Pancreas (tissue), 10 donors: Measurements from ENCODE around the gene SLC29A1. TPM values are rescaled to one million over a fixed set of nuclear protein-coding genes. Genes with fewer than 3 reads are reported as not detected.

Experiments used
- ATAC-seq, 4 donors: fragments of 200-7000 bp; cut with Tn5 transposase; one replicate each; pipeline versions ENCODE4 v1.8.0 to v1.9.1; 2020; ENCODE audit warnings: mild to moderate bottlenecking in 4 of 4, moderate library complexity in 4 of 4
- DNase-seq, 6 donors: peaks; one replicate each; pipeline ENCODE4 v3.0.0-alpha.2; 2020
- FAIRE-seq: peaks from 2 replicates; lab custom pipeline; 2012; peaks lifted over from hg19 to GRCh38; lab: Jason Lieb, UNC
- H3K27ac ChIP-seq, 4 donors: fragments of 200-600 bp; sonication (generic); 1 replicate in 3 of 4; 2 replicates in 1 of 4; pipeline versions ENCODE4 v1.5.0 to v1.8.0; 2020
- H3K27me3 ChIP-seq, 4 donors: fragments of 200-600 bp; one replicate each; pipeline ENCODE4 v1.8.0; 2021
- H3K36me3 ChIP-seq, 3 donors: fragments of 200-600 bp; sonication (generic) in 1 of 3; one replicate each; pipeline versions ENCODE4 v1.5.0 to v1.8.0; 2020 to 2021
- H3K4me1 ChIP-seq, 3 donors: fragments of 200-600 bp; one replicate each; pipeline ENCODE4 v1.8.0; 2021
- H3K4me3 ChIP-seq, 4 donors: fragments of 200-600 bp; sonication (generic) in 2 of 4; one replicate each; pipeline versions ENCODE4 v1.5.0 to v1.8.0; 2020 to 2021
- H3K9me3 ChIP-seq, 4 donors: fragments of 200-600 bp; one replicate each; pipeline ENCODE4 v1.8.0; 2021
- CTCF ChIP-seq, 4 donors: fragments of 200-600 bp; sonication (generic) in 3 of 4; IDR thresholded peaks; one replicate each; pipeline versions ENCODE4 v1.5.0 to v1.8.0; 2021; ENCODE audit warnings: antibody characterized with exemption in 4 of 4
- WGBS, 2 donors: extraction: QIAGEN DNeasy Blood & Tissue Kit; methylation state at CpG; one replicate each; pipeline ENCODE4 v1.1.7; 2013; 5-methylcytosine and 5-hydroxymethylcytosine counted together
- intact Hi-C, 3 donors: fragments of 100-400 bp; cut with DNase I; formaldehyde crosslinking; loops; one replicate each; pipeline versions ENCODE4 v1.11.1 to v1.14.2; 2022
- polyA plus RNA-seq, 2 donors: library from polyadenylated mRNA; stranded (reverse); fragments of 200-250 nt; gene quantifications; one replicate each; pipeline ENCODE4 v1.2.3, GENCODE V29; 2013
- total RNA-seq, 6 donors: library from RNA; stranded (reverse); fragmentation: NEBNext Ultra II Directional in 4 of 6; extraction: Animal tissue kit (Norgen Biotek cat#: 25700) in 4 of 6; gene quantifications; one replicate each; pipeline versions ENCODE4 v1.2.1 to v1.2.4, GENCODE V29; 2021 to 2023
- donor health status: healthy with polysubstance abuse.
- donor health status: DM: no; HTN: no; CAD: no; lungs with moderate emphysema.
- donor health status: DM: no; HTN: no; CAD: no.
- donor health status: control.
- donor health status: control.
- donor health status: Bipolar disorder and iron deficiency.
- donor health status: DM: yes; HTN: yes; CAD: no.
- donor health status: DM: no; HTN: no; CAD: no.
- donor health status: DM: no; HTN: no; CAD: no.
- donor health status: DM: yes; HTN: yes; CAD: no.

The SLC29A1 gene
- total and polyA plus RNA-seq, 8 donors: 24.8 to 89.8 (median 44.4) TPM

GRCh38 chr6:44201638-44202303, 21.6 kb upstream of the SLC29A1 start:
- Histone ChIP-seq H3K4me1 (peaks cover 13 to 15% (median 15%) of the 10 kb centered on the region in 3 donors), H3K36me3 (no peaks in the 10 kb centered on the region), H3K27ac (no peak overlapping the region), H3K4me3 (no peak overlapping the region), H3K27me3 (no peaks in the 10 kb centered on the region), H3K9me3 (no peaks in the 10 kb centered on the region)
- intact Hi-C loops: no loop called here
- ATAC-seq (peak in 2 of 4 donors; percentile 7 to 24), FAIRE-seq (no peak), DNase-seq (no peak)
- 74% methylated on average over 11 of the region's 11 CpGs for WGBS, 2 donors
- TF ChIP-seq CTCF (IDR thresholded peaks at IDR 0.05): no peak

- no peak for FAIRE-seq
- H3K9me3 ChIP-seq: no peaks in the 10 kb centered on the region
- peak overlapping the region; percentile 26 to 50 (median 32) for H3K27ac ChIP-seq
- no peaks in the 10 kb centered on the region for H3K27me3 ChIP-seq
- H3K36me3 ChIP-seq: no peaks in the 10 kb centered on the region
- H3K4me3 ChIP-seq: no peak overlapping the region
- intact Hi-C loops: no loop called here
- no peak for TF ChIP-seq CTCF (IDR thresholded peaks at IDR 0.05)
- peaks cover 13 to 15% (median 15%) of the 10 kb centered on the region in 3 donors for H3K4me1 ChIP-seq
- 62 to 70% methylated on average over 4 of the region's 4 CpGs for WGBS, 2 donors
- DNase-seq: no peak
- ATAC-seq: peak; percentile 4 to 11 (median 9)
These were observed 20.9 kb upstream of the SLC29A1 start for GRCh38 chr6:44202332-44202971.

GRCh38 chr6:44202972-44203750, 20.2 kb upstream of the SLC29A1 start:
- peak; percentile 33 to 72 (median 52) for ATAC-seq
- 44 to 51% methylated on average over 11 of the region's 11 CpGs for WGBS, 2 donors
- DNase-seq: no peak
- Histone ChIP-seq H3K27ac (peak overlapping the region; percentile 26 to 50 (median 32)), H3K4me3 (no peak overlapping the region), H3K27me3 (no peaks in the 10 kb centered on the region), H3K9me3 (no peaks in the 10 kb centered on the region), H3K4me1 (peaks cover 13 to 15% (median 15%) of the 10 kb centered on the region in 3 donors), H3K36me3 (no peaks in the 10 kb centered on the region)
- FAIRE-seq: no peak
- intact Hi-C loops: no loop called here
- TF ChIP-seq CTCF (IDR thresholded peaks at IDR 0.05): no peak

GRCh38 chr6:44203955-44204354, 19.4 kb upstream of the SLC29A1 start:
- Histone ChIP-seq H3K9me3 (no peaks in the 10 kb centered on the region), H3K36me3 (no peaks in the 10 kb centered on the region), H3K27ac (peak overlapping the region in 3 of 4 donors; percentile 14 to 32 (median 26)), H3K27me3 (no peaks in the 10 kb centered on the region), H3K4me1 (peaks cover 13 to 15% (median 15%) of the 10 kb centered on the region in 3 donors), H3K4me3 (no peak overlapping the region)
- intact Hi-C loops: no loop called here
- FAIRE-seq: no peak
- no peak for TF ChIP-seq CTCF (IDR thresholded peaks at IDR 0.05)
- 79 to 83% methylated on average over 6 of the region's 6 CpGs for WGBS, 2 donors
- no peak for DNase-seq
- ATAC-seq: peak in 2 of 4 donors; percentile 8 to 36
